ENCODE data around the gene RNF20. TPM values are rescaled to one million over a fixed set of nuclear protein-coding genes. Genes with fewer than 3 reads are reported as not detected.
"Not testable (repeated sequence)": the region's sequence is repeated elsewhere in the genome, so short reads cannot be mapped to it uniquely, and the experiment has no call there.

The RNF20 gene
- total RNA-seq, 1 experiment from 2014 or later: 37.1 TPM

- no peak overlapping the region for H3K27ac ChIP-seq
- H3K9me3 ChIP-seq (replicated peaks): no peaks in the 10 kb centered on the region
- H3K27me3 ChIP-seq (replicated peaks): no peaks in the 10 kb centered on the region
- H3K4me3 ChIP-seq: no peak overlapping the region
- no peaks in the 10 kb centered on the region for H3K36me3 ChIP-seq
- H3K4me1 ChIP-seq (replicated peaks): peaks cover 12% of the 10 kb centered on the region
- no peak for DNase-seq (ENCODE audit: low read depth in 1 of 2, low spot score in 2 of 2)
Measured at GRCh38 chr9:101587332-101588043, 53.8 kb downstream of the RNF20 start.

GRCh38 chr9:101590074-101590473 lies 56.4 kb downstream of the RNF20 start:
- not testable (repeated sequence) for H3K9me3 ChIP-seq (replicated peaks); H3K27me3 ChIP-seq (replicated peaks); H3K4me3 ChIP-seq; H3K4me1 ChIP-seq (replicated peaks); H3K36me3 ChIP-seq
- H3K27ac ChIP-seq: peak overlapping the region; percentile 52; the same call in 1 of the 2 replicates
- DNase-seq (ENCODE audit: low read depth in 1 of 2, low spot score in 2 of 2): peak in 1 of 2 experiments; percentile 31

GRCh38 chr9:101590901-101591300 lies 57.2 kb downstream of the RNF20 start:
- peaks cover 4% of the 10 kb centered on the region; the same call in 1 of the 2 replicates for H3K4me1 ChIP-seq (replicated peaks)
- H3K27ac ChIP-seq: no peak overlapping the region
- H3K27me3 ChIP-seq (replicated peaks): no peaks in the 10 kb centered on the region
- H3K4me3 ChIP-seq: no peak overlapping the region
- no peak for DNase-seq (ENCODE audit: low read depth in 1 of 2, low spot score in 2 of 2)
- H3K9me3 ChIP-seq (replicated peaks): no peaks in the 10 kb centered on the region
- no peaks in the 10 kb centered on the region for H3K36me3 ChIP-seq

- H3K4me3 ChIP-seq: no peak overlapping the region
- H3K36me3 ChIP-seq: no peaks in the 10 kb centered on the region
- DNase-seq (ENCODE audit: low read depth in 1 of 2, low spot score in 2 of 2): no peak
- no peaks in the 10 kb centered on the region for H3K27me3 ChIP-seq (replicated peaks)
- H3K27ac ChIP-seq: no peak overlapping the region
- no peaks in the 10 kb centered on the region for H3K9me3 ChIP-seq (replicated peaks)
- peaks cover 4% of the 10 kb centered on the region; the same call in 1 of the 2 replicates for H3K4me1 ChIP-seq (replicated peaks)
Measured at GRCh38 chr9:101591787-101592446, 58.3 kb downstream of the RNF20 start.

- H3K4me1 ChIP-seq (replicated peaks): peaks cover 4% of the 10 kb centered on the region; the same call in 1 of the 2 replicates
- no peak overlapping the region for H3K27ac ChIP-seq
- H3K4me3 ChIP-seq: no peak overlapping the region
- DNase-seq (ENCODE audit: low read depth in 1 of 2, low spot score in 2 of 2): no peak
- H3K27me3 ChIP-seq (replicated peaks): no peaks in the 10 kb centered on the region
- no peaks in the 10 kb centered on the region for H3K9me3 ChIP-seq (replicated peaks)
- no peaks in the 10 kb centered on the region for H3K36me3 ChIP-seq
Measured at GRCh38 chr9:101592788-101593187, 59.1 kb downstream of the RNF20 start.

- Histone ChIP-seq H3K9me3 (replicated peaks) (no peaks in the 10 kb centered on the region), H3K4me1 (replicated peaks) (peaks cover 4% of the 10 kb centered on the region; the same call in 1 of the 2 replicates), H3K27ac (no peak overlapping the region), H3K27me3 (replicated peaks) (no peaks in the 10 kb centered on the region), H3K36me3 (no peaks in the 10 kb centered on the region), H3K4me3 (no peak overlapping the region)
- DNase-seq (ENCODE audit: low read depth in 1 of 2, low spot score in 2 of 2): no peak
Measured at GRCh38 chr9:101593345-101593744, 59.7 kb downstream of the RNF20 start.

- no peak within 1 kb of the TSS for H3K4me3 ChIP-seq
- H3K27ac ChIP-seq: no peak within 1 kb of the TSS
- no peaks in the 10 kb centered on the region for H3K27me3 ChIP-seq (replicated peaks)
- H3K36me3 ChIP-seq: no peaks in the 10 kb centered on the region
- peaks cover 1% of the 10 kb centered on the region; the same call in 1 of the 2 replicates for H3K4me1 ChIP-seq (replicated peaks)
- no peak for DNase-seq (ENCODE audit: low read depth in 1 of 2, low spot score in 2 of 2)
- no peaks in the 10 kb centered on the region for H3K9me3 ChIP-seq (replicated peaks)
Measured at GRCh38 chr9:101594796-101595195, 61.1 kb downstream of the RNF20 start, which contains the start of gene PPP3R2. PPP3R2 (minus strand) TSS chr9:101594969; CDS start chr9:101594921, 48 bp downstream.

GRCh38 chr9:101601904-101602765 lies 68.5 kb downstream of the RNF20 start:
- Histone ChIP-seq H3K27ac (no peak overlapping the region), H3K27me3 (replicated peaks) (peaks cover 16% of the 10 kb centered on the region), H3K4me3 (no peak overlapping the region), H3K36me3 (no peaks in the 10 kb centered on the region), H3K9me3 (replicated peaks) (no peaks in the 10 kb centered on the region), H3K4me1 (replicated peaks) (no peaks in the 10 kb centered on the region)
- DNase-seq (ENCODE audit: low read depth in 1 of 2, low spot score in 2 of 2): peak in 1 of 2 experiments; percentile 14

- Histone ChIP-seq H3K4me3 (no peak overlapping the region), H3K36me3 (no peaks in the 10 kb centered on the region), H3K27ac (no peak overlapping the region), H3K27me3 (replicated peaks) (peaks cover 16% of the 10 kb centered on the region), H3K9me3 (replicated peaks) (no peaks in the 10 kb centered on the region), H3K4me1 (replicated peaks) (no peaks in the 10 kb centered on the region)
- DNase-seq (ENCODE audit: low read depth in 1 of 2, low spot score in 2 of 2): no peak
Measured at GRCh38 chr9:101604296-101604695, 70.6 kb downstream of the RNF20 start.

- Histone ChIP-seq H3K27me3 (replicated peaks) (peaks cover 16% of the 10 kb centered on the region), H3K36me3 (no peaks in the 10 kb centered on the region), H3K9me3 (replicated peaks) (no peaks in the 10 kb centered on the region), H3K4me1 (replicated peaks) (no peaks in the 10 kb centered on the region), H3K27ac (no peak overlapping the region), H3K4me3 (no peak overlapping the region)
- DNase-seq (ENCODE audit: low read depth in 1 of 2, low spot score in 2 of 2): no peak
Measured at GRCh38 chr9:101605547-101605946, 71.9 kb downstream of the RNF20 start.

Other genes with a start within 250 kb of the RNF20 start
- gene BAAT, start 148.8 kb upstream of the RNF20 start, total RNA-seq (2014; rRNA removed; shearing (Covaris generic)): not detected in 2 replicates
- gene MRPL50, start 135.2 kb upstream of the RNF20 start, total RNA-seq (2014; rRNA removed; shearing (Covaris generic)): 11.3 and 15.5 TPM in 2 replicates
- gene ZNF189, start 135.0 kb upstream of the RNF20 start, total RNA-seq (2014; rRNA removed; shearing (Covaris generic)): 13.3 and 13.5 TPM in 2 replicates
- not detected in 2 replicates for gene ALDOB, start 98.1 kb upstream of the RNF20 start, total RNA-seq (2014; rRNA removed; shearing (Covaris generic))
- gene PPP3R2, start 61.1 kb downstream of the RNF20 start, total RNA-seq (2014; rRNA removed; shearing (Covaris generic)): not detected in 2 replicates
- not detected in 2 replicates for gene GRIN3A, start 204.8 kb downstream of the RNF20 start, total RNA-seq (2014; rRNA removed; shearing (Covaris generic))